ENCODE measurements around the gene HSPA1A.

The HSPA1A gene

DNA sequence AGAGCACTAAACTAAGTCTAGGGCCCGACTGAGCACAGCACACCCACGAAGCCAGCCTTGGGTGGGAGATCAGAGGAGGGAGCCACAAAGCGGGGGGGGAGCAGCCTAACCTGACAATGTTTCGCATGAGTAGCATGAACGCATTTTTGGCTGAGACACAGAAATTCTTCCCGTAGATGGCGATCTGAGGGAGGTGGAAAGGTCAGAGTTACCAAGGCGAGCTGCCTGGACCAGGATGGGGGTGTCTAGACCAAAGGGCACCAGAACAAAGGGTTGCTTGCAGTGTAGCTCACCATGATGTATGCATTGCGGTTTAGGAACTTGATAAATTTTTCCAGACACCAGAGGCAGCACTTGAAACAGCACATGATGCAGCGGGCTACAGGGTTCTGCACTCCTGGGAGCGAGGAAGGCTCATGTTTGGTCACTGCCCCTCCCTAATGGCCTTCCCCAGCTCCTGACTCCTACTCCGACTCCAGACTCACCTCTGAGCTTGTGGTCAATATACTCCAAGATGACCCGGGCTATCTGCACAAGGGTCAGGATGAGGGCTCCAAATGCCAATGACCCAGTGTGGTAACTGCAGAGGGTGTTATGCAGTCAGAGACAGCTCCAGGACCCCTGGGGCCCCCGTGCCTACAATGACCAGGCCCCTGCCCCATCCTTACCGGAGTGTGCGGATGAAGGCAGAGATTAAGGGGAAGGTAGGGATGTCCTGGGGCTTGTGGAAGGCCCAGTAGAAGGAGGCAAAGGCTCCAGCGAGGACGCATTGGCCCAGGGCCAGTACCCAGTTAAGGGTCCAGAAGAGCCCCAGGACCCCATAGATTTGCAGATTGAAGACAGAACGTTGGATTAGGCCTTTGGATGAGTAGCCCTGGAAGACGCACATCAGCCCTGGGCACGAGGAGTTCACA, 50.1 kb downstream of the HSPA1A start:
- no peak for DNase-seq (ENCODE audit: low read depth)
